H7 (cell line): ENCODE data around the gene ERMAP. TPM values are rescaled to one million over a fixed set of nuclear protein-coding genes. Genes with fewer than 3 reads are reported as not detected.

ENCODE experiments used
- DNase-seq: peaks from one replicate; pipeline ENCODE4 v3.0.0; 2012
- H3K27me3 ChIP-seq: 2 replicates; pipeline ENCODE4 v1.6.0; 2011; ENCODE audit warnings: mild to moderate bottlenecking, low read length; ENCODE audit not compliant: control insufficient read depth, insufficient read depth
- H3K36me3 ChIP-seq: replicated peaks from 2 replicates; pipeline ENCODE4 v1.5.1; 2011; ENCODE audit warnings: low read length; ENCODE audit not compliant: control insufficient read depth, insufficient read depth
- H3K4me3 ChIP-seq: 2 replicates; pipeline ENCODE4 v1.5.1; 2011; ENCODE audit warnings: low read depth, mild to moderate bottlenecking, control low read depth, low read length, moderate library complexity; ENCODE audit not compliant: insufficient read depth
- total RNA-seq: library from RNA; depleted of rRNA; stranded (reverse); fragments of >200 nt; shearing (Covaris generic); gene quantifications from 2 replicates; pipeline ENCODE4 v1.2.3, GENCODE V29; 2014; rRNA removed

ERMAP gene
- 4.6 and 5.0 TPM in 2 replicates for total RNA-seq

GRCh38 chr1:42816585-42817439 is at the start of gene ERMAP, which contains the start of gene SVBP:
ERMAP (plus strand) TSS chr1:42817122; CDS start chr1:42830449, 13,327 bp downstream.
SVBP (minus strand) TSS chr1:42817397; CDS start chr1:42816544, 853 bp downstream.
- Histone ChIP-seq H3K36me3 (no peaks in the 10 kb centered on the region), H3K27me3 (no peaks in the 10 kb centered on the region), H3K4me3 (peak within 1 kb of the TSS; percentile 69)
- peak; percentile 99 for DNase-seq

GRCh38 chr1:42767510-42768000 is 49.4 kb upstream of the ERMAP start:
- H3K27me3 ChIP-seq, result no peaks in the 10 kb centered on the region
- DNase-seq, result no peak
- no peaks in the 10 kb centered on the region for H3K36me3 ChIP-seq

GRCh38 chr1:42768172-42768571 is 48.8 kb upstream of the ERMAP start:
- peak overlapping the region; percentile 100 for H3K4me3 ChIP-seq
- H3K36me3 ChIP-seq, result 0 out of 2 replicates have a peak, but pooled peaks cover 2% of the 10 kb centered on the region
- no peaks in the 10 kb centered on the region for H3K27me3 ChIP-seq
- no peak for DNase-seq

More at GRCh38 chr1:42767510-42768000, 49.4 kb upstream of the ERMAP start:
- H3K4me3 ChIP-seq, result peak overlapping the region; percentile 100

GRCh38 chr1:42769811-42770210 is 47.1 kb upstream of the ERMAP start:
- no peaks in the 10 kb centered on the region for H3K27me3 ChIP-seq

GRCh38 chr1:42773420-42773819 is 43.5 kb upstream of the ERMAP start:
- Histone ChIP-seq H3K4me3 (no peak overlapping the region), H3K27me3 (no peaks in the 10 kb centered on the region), H3K36me3 (peaks cover 23% of the 10 kb centered on the region)
- DNase-seq, result no peak

More at GRCh38 chr1:42769811-42770210, 47.1 kb upstream of the ERMAP start:
- no peak for DNase-seq
- Histone ChIP-seq H3K36me3 (peaks cover 6% of the 10 kb centered on the region), H3K4me3 (no peak overlapping the region)

- no peak for DNase-seq
- H3K36me3 ChIP-seq, result peaks cover 24% of the 10 kb centered on the region
- H3K27me3 ChIP-seq, result no peaks in the 10 kb centered on the region
- no peak overlapping the region for H3K4me3 ChIP-seq
These were observed 41.9 kb upstream of the ERMAP start for GRCh38 chr1:42774928-42775526.

GRCh38 chr1:42776502-42776901 is 40.4 kb upstream of the ERMAP start:
- Histone ChIP-seq H3K27me3 (no peaks in the 10 kb centered on the region), H3K36me3 (peaks cover 29% of the 10 kb centered on the region), H3K4me3 (no peak overlapping the region)
- no peak for DNase-seq

- H3K27me3 ChIP-seq, result no peaks in the 10 kb centered on the region
- no peak overlapping the region for H3K4me3 ChIP-seq
- peaks cover 32% of the 10 kb centered on the region for H3K36me3 ChIP-seq
- DNase-seq, result peak; percentile 82
These were observed 39.1 kb upstream of the ERMAP start for GRCh38 chr1:42777852-42778251.

- Histone ChIP-seq H3K27me3 (no peaks in the 10 kb centered on the region), H3K36me3 (peaks cover 29% of the 10 kb centered on the region), H3K4me3 (no peak overlapping the region)
- DNase-seq, result no peak
These were observed 37.2 kb upstream of the ERMAP start for GRCh38 chr1:42779725-42780124.

GRCh38 chr1:42780176-42780575 is 36.7 kb upstream of the ERMAP start:
- DNase-seq, result no peak
- no peak overlapping the region for H3K4me3 ChIP-seq

GRCh38 chr1:42783092-42783491 is 33.8 kb upstream of the ERMAP start:
- H3K27me3 ChIP-seq, result no peaks in the 10 kb centered on the region; the same call in 1 of the 2 replicates
- DNase-seq, result no peak
- peaks cover 11% of the 10 kb centered on the region for H3K36me3 ChIP-seq
- no peak overlapping the region for H3K4me3 ChIP-seq

More at GRCh38 chr1:42780176-42780575, 36.7 kb upstream of the ERMAP start:
- no peaks in the 10 kb centered on the region for H3K27me3 ChIP-seq
- peaks cover 24% of the 10 kb centered on the region for H3K36me3 ChIP-seq

- H3K36me3 ChIP-seq, result peaks cover 10% of the 10 kb centered on the region
- H3K27me3 ChIP-seq, result no peaks in the 10 kb centered on the region; the same call in 1 of the 2 replicates
- no peak overlapping the region for H3K4me3 ChIP-seq
- peak; percentile 61 for DNase-seq
These were observed 32.4 kb upstream of the ERMAP start for GRCh38 chr1:42784547-42784945.

GRCh38 chr1:42784946-42785693 is 31.8 kb upstream of the ERMAP start, which contains the start of gene TMEM269:
TMEM269 (plus strand) TSS chr1:42784991; CDS start chr1:42789894, 4,903 bp downstream.
- H3K27me3 ChIP-seq, result no peaks in the 10 kb centered on the region; the same call in 1 of the 2 replicates
- peak; percentile 70 for DNase-seq
- H3K36me3 ChIP-seq, result peaks cover 10% of the 10 kb centered on the region
- H3K4me3 ChIP-seq, result no peak within 1 kb of the TSS

GRCh38 chr1:42786097-42786496 is 30.8 kb upstream of the ERMAP start:
- Histone ChIP-seq H3K36me3 (peaks cover 6% of the 10 kb centered on the region), H3K27me3 (no peaks in the 10 kb centered on the region; the same call in 1 of the 2 replicates), H3K4me3 (no peak overlapping the region)
- DNase-seq, result peak; percentile 22
